Activated CD8-positive, alpha-beta memory T cell treated with anti-CD3 and anti-CD28 coated beads, Interleukin-2, amount 50 U/mL, for 24 hours (primary cell): Measurements from ENCODE around the gene ZP1.
A peak's percentile ranks its signal among the peaks of the same experiment; 100 is the strongest.
"Not testable (repeated sequence)": the region's sequence is repeated elsewhere in the genome, so short reads cannot be mapped to it uniquely, and the experiment has no call there.

Experiments
- DNase-seq: peaks from one replicate; pipeline ENCODE4 v3.0.0-alpha.2; 2020; ENCODE audit errors: extremely low read depth

The ZP1 gene

GRCh38 chr11:60908803-60909202 lies 41.5 kb downstream of the ZP1 start:
- DNase-seq = no peak

- not testable (repeated sequence) for DNase-seq
Measured at GRCh38 chr11:60909680-60910280, 42.4 kb downstream of the ZP1 start.

DNA sequence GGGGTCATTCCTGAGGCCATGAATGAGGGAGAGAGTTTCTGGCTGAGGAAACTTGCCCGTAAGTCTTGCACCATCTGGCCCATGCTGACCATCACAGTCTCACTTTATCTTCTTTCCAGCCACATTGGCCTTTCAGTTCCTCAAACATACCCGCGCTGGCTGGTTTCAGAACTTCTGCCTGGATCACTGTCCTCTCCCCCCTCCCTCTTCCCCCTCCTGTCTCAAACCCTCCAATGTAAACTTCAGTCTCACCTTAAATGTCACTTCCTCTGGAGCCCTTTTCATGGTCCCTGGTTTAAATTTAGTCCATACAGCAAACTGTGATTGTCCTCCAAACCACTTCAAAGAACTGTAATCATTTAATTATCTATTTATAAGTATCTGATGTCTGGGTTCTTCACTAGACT lies 42.9 kb downstream of the ZP1 start:
- no peak for DNase-seq

DNA sequence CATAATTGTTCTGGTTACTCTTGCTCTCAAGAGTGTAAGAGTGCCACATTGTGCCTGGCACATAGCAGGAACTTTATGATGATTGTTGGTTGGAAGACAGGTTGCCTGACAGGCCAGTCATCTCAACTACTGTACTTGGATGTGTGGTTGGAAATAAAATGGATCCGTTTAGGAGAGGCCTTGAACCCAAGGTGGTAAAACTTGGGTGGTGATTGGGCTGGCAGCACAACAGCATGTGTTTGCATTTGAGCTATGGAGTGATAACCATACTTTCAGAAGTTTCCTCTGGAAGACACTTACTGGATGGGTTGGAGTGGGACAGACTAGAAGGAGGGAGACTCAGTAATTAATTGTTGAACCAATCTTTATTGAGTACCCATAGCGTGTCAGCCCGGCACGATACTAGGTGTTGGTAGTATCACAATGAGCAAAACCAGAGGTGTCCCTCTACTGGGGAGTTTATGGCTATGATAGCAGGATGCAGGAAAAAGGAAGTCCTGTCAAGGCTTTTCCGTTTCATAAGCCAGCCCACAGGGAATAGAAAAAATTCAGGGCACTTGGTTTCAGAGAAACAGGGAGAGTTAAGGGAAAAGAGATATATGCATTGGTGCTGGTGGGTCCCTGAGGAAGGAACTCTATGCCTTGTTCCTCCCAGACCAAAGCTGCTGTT lies 43.5 kb downstream of the ZP1 start:
- DNase-seq = no peak

DNA sequence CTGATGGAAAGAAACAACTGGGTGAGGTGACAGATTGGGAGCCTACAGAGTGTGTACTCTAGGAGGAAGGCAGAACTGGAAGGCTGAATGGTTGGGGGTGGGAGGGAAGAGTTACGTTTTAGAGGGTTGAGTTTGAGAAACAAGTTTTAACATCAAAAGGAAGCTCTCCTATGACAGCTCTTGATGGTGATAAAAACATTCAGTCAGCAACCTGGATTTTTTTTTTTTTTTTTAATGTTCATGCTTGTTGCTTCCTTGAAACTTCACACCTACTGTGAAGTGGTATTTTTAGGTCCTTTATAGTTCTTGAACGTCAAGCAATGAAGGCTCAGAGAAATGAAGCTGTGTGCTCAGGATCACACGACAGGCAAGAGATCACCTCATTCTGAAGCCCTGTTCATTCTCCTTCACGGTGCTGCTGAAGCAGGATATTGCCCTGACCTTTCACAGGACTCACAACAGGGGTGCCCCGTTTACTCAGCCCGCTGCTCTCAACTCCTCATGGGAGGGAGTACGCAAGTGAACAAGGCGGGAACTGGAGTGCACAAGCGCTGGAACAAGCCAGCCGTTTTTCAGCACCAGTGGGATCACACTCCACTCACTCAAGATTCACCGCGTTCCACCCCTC lies 45.0 kb downstream of the ZP1 start:
- no peak for DNase-seq

GRCh38 chr11:60912851-60913528 lies 45.6 kb downstream of the ZP1 start:
- no peak for DNase-seq

DNA sequence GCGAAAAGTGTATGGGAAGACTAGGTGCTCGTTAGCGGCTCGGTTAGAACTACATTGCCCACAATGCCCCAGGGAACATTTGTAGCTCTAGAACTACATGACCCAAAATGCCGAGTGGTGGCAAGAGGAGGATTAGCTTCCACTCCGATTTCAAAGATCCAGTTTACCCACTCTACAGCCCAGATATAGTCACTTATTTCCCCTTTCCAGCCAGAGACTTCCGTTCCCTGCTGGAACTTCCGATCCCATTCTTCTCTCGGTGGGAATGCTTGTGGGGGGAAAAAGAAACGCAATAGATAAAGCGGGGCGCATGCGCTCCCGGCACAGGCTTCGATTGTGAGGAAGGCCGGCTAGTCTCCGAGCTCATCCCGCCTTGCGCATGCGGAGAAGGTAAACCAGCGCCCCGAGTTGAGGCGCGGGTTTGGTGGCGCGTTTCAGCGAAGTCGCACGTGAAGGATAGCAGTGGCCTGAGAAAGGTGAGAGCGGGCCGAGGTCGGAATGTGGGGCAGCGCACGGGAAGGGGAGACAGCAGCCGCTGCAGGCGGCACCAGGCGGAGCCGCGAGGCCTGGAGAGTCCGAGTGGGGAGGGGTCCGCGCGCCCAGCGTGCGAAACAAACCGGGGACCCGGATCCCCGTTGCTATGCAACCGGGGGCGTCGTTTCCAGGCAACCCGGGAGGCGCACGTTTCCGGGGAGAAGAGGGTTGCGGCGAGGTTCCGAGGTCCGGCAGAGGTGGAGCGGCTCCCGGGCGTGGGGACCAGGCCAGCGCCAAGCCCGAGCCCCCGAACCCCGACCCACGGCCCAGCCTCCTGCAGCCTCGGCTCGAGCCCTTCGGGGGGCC lies 46.7 kb downstream of the ZP1 start, which contains the start of gene TMEM109:
Gene TMEM109, plus strand, starts transcription at position 366 of the 840 bp plus-strand sequence. CDS start 5,536 bp downstream, outside the sequence.
- peak; percentile 75 for DNase-seq

GRCh38 chr11:60914633-60915247 lies 47.4 kb downstream of the ZP1 start:
- DNase-seq = no peak

- DNase-seq = peak; percentile 33
Measured at GRCh38 chr11:60915248-60915914, 48.0 kb downstream of the ZP1 start.

GRCh38 chr11:60916669-60917206 lies 49.4 kb downstream of the ZP1 start:
- DNase-seq = no peak

DNA sequence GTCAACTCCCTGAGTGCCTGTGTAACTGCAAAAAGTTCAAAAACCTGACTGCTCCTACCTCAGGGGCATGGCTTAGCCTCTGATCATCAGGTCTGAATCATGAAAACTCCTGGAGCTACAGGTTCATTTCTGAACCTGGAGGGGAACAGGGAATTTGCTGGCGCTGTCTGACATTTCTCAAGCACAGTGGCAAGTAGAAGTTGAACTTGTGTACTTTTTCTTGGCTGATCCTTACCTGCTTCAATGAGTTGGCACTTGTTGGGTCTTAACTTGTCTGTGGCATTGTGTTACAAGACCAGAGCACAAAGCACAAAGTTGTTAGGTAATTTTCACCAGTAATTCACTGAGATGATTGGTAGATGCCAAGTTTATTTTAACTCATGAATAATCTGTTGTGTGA lies 49.9 kb downstream of the ZP1 start:
- no peak for DNase-seq

DNA sequence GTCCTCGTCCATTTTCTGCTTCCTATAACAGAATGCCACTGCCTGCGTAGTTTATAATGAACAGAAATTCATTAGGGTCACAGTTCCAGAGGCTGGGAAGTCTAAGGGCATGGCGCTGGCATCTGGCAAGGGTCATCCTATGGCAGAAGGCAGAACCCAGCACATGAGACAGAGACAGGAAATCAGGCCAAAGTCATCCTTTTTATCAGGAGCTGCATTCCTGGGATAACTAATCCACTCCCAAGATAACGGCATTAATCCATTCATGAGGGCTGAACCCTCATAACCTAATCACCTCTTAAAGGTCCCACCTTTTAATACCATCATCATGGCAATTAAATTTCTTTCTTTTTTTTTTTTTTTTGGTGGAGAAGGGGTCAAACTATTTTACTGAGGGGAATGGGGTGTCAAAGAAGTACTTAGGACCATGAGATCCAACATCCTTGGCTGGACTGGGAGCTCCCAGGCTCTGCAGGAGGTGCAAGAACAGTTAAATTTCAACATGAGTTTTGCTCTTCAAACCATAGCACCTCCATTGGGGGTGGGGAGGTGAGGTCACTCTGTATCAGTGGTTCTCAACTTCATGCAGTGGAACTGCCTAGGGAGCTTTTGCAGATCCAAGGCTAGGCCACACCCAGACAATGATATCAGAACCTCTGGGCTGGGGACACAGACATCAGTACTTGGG lies 51.1 kb downstream of the ZP1 start:
- DNase-seq = no peak

DNA sequence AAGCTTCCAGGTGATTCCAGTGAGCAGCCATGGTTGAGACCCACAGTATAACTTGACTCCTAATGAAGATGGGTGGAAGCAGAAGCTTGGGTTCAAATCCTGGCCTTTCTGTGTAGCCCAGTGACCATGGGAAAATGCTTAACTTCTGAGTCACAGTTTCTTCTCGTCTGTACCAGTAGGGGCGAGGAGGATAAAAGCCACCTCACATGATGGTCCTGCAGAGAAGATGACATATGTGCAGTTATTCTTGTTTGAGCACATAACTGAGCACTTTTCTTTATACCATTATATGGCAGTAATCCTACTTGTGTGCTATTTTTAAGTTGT lies 51.6 kb downstream of the ZP1 start:
- no peak for DNase-seq

DNA sequence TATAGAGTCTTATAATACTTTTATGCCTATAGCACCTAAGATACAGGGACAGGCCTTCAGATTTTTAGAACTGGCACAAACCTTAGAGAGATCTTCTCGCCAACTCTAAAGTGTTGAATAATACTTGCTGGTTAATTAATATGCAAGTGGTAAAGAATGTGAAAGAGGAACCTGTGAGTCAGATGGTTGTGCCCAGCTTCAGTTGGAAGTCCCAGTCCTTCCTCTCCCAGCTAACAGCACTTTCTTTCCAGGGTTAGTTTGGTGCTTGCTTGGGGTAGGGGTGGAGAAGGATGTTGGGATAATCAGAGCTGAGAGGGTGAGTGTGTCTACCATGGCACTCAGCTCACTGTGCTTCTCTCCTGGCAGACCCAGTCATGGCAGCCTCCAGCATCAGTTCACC lies 52.0 kb downstream of the ZP1 start:
- DNase-seq = no peak

- DNase-seq = no peak
Measured at GRCh38 chr11:60919956-60920355, 52.6 kb downstream of the ZP1 start.

GRCh38 chr11:60921259-60921658 lies 53.9 kb downstream of the ZP1 start:
- no peak for DNase-seq

GRCh38 chr11:60921777-60922335 lies 54.5 kb downstream of the ZP1 start:
- no peak for DNase-seq

GRCh38 chr11:60922906-60923305 lies 55.6 kb downstream of the ZP1 start:
- no peak for DNase-seq

DNA sequence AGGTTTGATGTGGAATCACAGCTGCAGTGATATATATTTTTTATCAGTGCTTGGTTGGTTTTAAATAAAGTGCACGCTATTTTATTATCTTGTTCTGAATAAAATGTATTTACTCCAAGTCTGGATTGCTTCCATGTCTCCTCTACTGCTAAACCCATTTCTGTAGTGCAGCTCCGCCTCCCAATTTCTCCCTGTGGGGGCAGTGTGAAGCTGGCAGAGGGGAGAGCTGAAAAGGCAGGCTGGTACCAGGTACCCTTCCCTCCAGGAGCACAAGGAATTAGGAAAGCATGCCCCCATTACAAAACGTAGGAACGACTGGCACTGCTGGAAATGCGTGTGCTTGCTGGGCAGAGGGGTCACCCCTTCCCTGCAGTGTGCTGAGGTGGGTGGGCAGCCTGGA lies 56.0 kb downstream of the ZP1 start:
- DNase-seq = no peak

DNA sequence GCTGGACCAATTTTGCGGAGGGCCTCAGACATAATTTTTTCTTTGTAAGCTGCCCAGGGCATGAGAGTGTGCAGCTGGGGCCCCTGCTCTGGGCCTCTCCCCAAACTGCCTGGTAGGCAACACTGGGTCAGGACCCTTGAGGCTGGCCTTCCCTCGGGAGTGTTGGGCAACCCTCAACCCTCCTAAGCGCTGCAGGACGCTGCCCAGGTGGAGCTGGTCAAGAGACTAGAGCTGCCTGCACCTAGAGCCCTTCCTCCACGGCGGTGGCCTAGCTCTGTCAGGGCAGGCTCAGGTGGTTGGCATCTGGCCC lies 56.4 kb downstream of the ZP1 start:
- no peak for DNase-seq
